Upper lobe of left lung (tissue), 6 donors: ENCODE measurements around the gene MCM9. TPM values are rescaled to one million over a fixed set of nuclear protein-coding genes. Genes with fewer than 3 reads are reported as not detected.

Experiments used
- ATAC-seq, 2 donors: fragments of 200-7000 bp; cut with Tn5 transposase; one replicate each; pipeline ENCODE4 v1.9.1; 2022; ENCODE audit warnings: mild to moderate bottlenecking in 2 of 2, moderate library complexity in 2 of 2; ENCODE audit not compliant: low FRiP score in 2 of 2
- DNase-seq, 2 donors: peaks; one replicate each; pipeline ENCODE4 v3.0.0-alpha.2; 2019 to 2020
- H3K27ac ChIP-seq, 4 donors: fragments of 200-600 bp; sonication (generic); one replicate each; pipeline ENCODE4 v1.5.1; 2016 to 2019
- H3K27me3 ChIP-seq, 4 donors: fragments of 200-600 bp; sonication (generic); one replicate each; pipeline ENCODE4 v1.5.1; 2017 to 2019
- H3K36me3 ChIP-seq, 4 donors: fragments of 200-600 bp; sonication (generic); one replicate each; pipeline ENCODE4 v1.5.1; 2016 to 2019
- H3K4me1 ChIP-seq, 4 donors: fragments of 200-600 bp; sonication (generic); one replicate each; pipeline ENCODE4 v1.5.1; 2018 to 2019
- H3K4me3 ChIP-seq, 4 donors: fragments of 200-600 bp; sonication (generic); one replicate each; pipeline ENCODE4 v1.5.1; 2017 to 2019; ENCODE audit warnings: mild to moderate bottlenecking in 2 of 4, moderate library complexity in 1 of 4
- H3K9me3 ChIP-seq, 4 donors: fragments of 200-600 bp; sonication (generic); one replicate each; pipeline ENCODE4 v1.5.1; 2018 to 2019
- CTCF ChIP-seq, 6 experiments: fragments of 450-650 bp in 4 of 6; fragments of 200-600 bp in 2 of 6; sonication (generic) in 2 of 6; IDR thresholded peaks; one replicate each; pipeline ENCODE4 v1.5.1; 2016 to 2019; ENCODE audit warnings: antibody characterized with exemption in 6 of 6
- EP300 ChIP-seq, 4 donors: sonication (generic); formaldehyde crosslinking; IDR thresholded peaks; one replicate each; pipeline ENCODE4 v1.5.1; 2017; ENCODE audit warnings: antibody characterized with exemption in 4 of 4, control low read depth in 2 of 4
- POLR2A ChIP-seq, 4 donors: fragments of 450-650 bp; IDR thresholded peaks; one replicate each; pipeline ENCODE4 v1.5.1; 2016 to 2017; ENCODE audit warnings: antibody characterized with exemption in 4 of 4, mild to moderate bottlenecking in 2 of 4
- POLR2AphosphoS5 ChIP-seq, 2 donors: sonication (generic); formaldehyde crosslinking; IDR thresholded peaks; one replicate each; pipeline ENCODE4 v1.5.1; 2017; ENCODE audit warnings: antibody characterized with exemption in 2 of 2
- WGBS, 2 donors: methylation state at CpG; one replicate each; pipeline ENCODE4 v1.1.5; 2017 to 2018; 5-methylcytosine and 5-hydroxymethylcytosine counted together
- total RNA-seq, 6 donors: library from RNA; depleted of rRNA in 4 of 6; stranded (reverse); fragments of >200 nt in 4 of 6; gene quantifications; one replicate each; pipeline versions ENCODE4 v1.1.0 to v1.2.1, GENCODE V29; 2016 to 2021
- donor health status: DM: no; HTN: no; CAD: no; lungs with moderate emphysema.
- donor health status: DM: no; HTN: yes; CAD: no; lungs with severe emphysema.

The MCM9 gene
- total RNA-seq, 6 donors from 2014 or later, result 19.9 to 62.9 (median 21.5) TPM

DNA sequence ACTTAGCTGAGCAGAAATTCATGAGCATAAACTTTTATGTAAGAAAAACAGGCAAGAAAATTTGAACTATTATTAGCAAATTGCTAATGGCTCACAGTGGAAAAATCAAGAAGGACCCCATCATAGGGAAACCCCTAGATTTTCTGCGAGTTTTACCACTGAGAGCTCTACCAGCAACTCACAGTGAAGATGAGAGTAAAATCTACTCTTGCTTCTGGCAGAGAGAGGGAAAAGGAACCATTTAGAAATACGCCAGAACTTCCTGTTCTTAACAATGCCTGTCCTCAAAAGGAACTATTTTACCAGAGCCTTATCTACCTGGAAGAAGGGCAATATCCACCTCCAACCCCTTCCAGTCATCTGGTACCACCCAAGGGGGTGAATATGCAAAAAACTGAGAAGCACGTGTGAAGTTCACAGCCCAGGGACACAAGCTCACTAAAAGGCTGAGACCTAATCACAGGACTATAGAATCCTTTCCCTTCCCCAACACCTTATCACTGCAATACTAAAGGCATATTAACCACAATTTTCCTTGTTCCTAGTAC is 75.4 kb downstream of the MCM9 start:
- 57 to 81% methylated on average over 3 of the region's 3 CpGs for WGBS, 2 donors
- no peak overlapping the region for H3K27ac ChIP-seq
- H3K4me1 ChIP-seq, result peaks cover 4 to 7% (median 6%) of the 10 kb centered on the region in 4 donors
- H3K36me3 ChIP-seq, result no peaks in the 10 kb centered on the region
- no peaks in the 10 kb centered on the region for H3K9me3 ChIP-seq
- H3K27me3 ChIP-seq, result no peaks in the 10 kb centered on the region
- ATAC-seq (no peak), DNase-seq (no peak)
- no peak overlapping the region for H3K4me3 ChIP-seq
- TF ChIP-seq POLR2AphosphoS5 (IDR thresholded peaks at IDR 0.05), result no peak
- no peak for TF ChIP-seq EP300 (IDR thresholded peaks at IDR 0.05)
- no peak for TF ChIP-seq CTCF (IDR thresholded peaks at IDR 0.05)
- no peak for TF ChIP-seq POLR2A (IDR thresholded peaks at IDR 0.05)

- Histone ChIP-seq H3K36me3 (no peaks in the 10 kb centered on the region), H3K27ac (no peak overlapping the region)
Observed at GRCh38 chr6:118856301-118856700, 78.7 kb downstream of the MCM9 start.

GRCh38 chr6:118853408-118853807 is 81.6 kb downstream of the MCM9 start:
- Histone ChIP-seq H3K27ac (no peak overlapping the region), H3K4me1 (no peaks in the 10 kb centered on the region), H3K36me3 (peaks cover 0 to 4% (median 0%) of the 10 kb centered on the region in 4 donors), H3K27me3 (no peaks in the 10 kb centered on the region), H3K9me3 (no peaks in the 10 kb centered on the region), H3K4me3 (no peak overlapping the region)
- WGBS, 2 donors, result 93 to 95% methylated on average over 5 of the region's 5 CpGs
- TF ChIP-seq POLR2AphosphoS5 (IDR thresholded peaks at IDR 0.05) (no peak), EP300 (IDR thresholded peaks at IDR 0.05) (no peak), POLR2A (IDR thresholded peaks at IDR 0.05) (no peak), CTCF (IDR thresholded peaks at IDR 0.05) (no peak)
- ATAC-seq (no peak), DNase-seq (no peak)

More at GRCh38 chr6:118856301-118856700, 78.7 kb downstream of the MCM9 start:
- TF ChIP-seq CTCF (IDR thresholded peaks at IDR 0.05), result no peak
- no peak for TF ChIP-seq EP300 (IDR thresholded peaks at IDR 0.05)
- TF ChIP-seq POLR2A (IDR thresholded peaks at IDR 0.05), result no peak
- TF ChIP-seq POLR2AphosphoS5 (IDR thresholded peaks at IDR 0.05), result no peak
- H3K27me3 ChIP-seq, result no peaks in the 10 kb centered on the region
- ATAC-seq, result no peak
- 94 to 98% methylated on average over 4 of the region's 4 CpGs for WGBS, 2 donors
- no peaks in the 10 kb centered on the region for H3K9me3 ChIP-seq
- H3K4me1 ChIP-seq, result no peaks in the 10 kb centered on the region
- no peak overlapping the region for H3K4me3 ChIP-seq
- no peak for DNase-seq

- no peak for TF ChIP-seq EP300 (IDR thresholded peaks at IDR 0.05)
- no peak for TF ChIP-seq POLR2AphosphoS5 (IDR thresholded peaks at IDR 0.05)
- TF ChIP-seq CTCF (IDR thresholded peaks at IDR 0.05), result no peak
- no peak for TF ChIP-seq POLR2A (IDR thresholded peaks at IDR 0.05)
- no peaks in the 10 kb centered on the region for H3K4me1 ChIP-seq
- H3K27ac ChIP-seq, result no peak overlapping the region
- ATAC-seq, result no peak
- no peak for DNase-seq
- H3K4me3 ChIP-seq, result no peak overlapping the region
- no peaks in the 10 kb centered on the region for H3K36me3 ChIP-seq
- H3K9me3 ChIP-seq, result no peaks in the 10 kb centered on the region
- WGBS, 2 donors, result 85 to 96% methylated on average over 3 of the region's 3 CpGs
- no peaks in the 10 kb centered on the region for H3K27me3 ChIP-seq
Observed at GRCh38 chr6:118844915-118845314, 90.0 kb downstream of the MCM9 start.
